Ascending aorta (tissue), 2 donors: ENCODE measurements around the gene CYSTM1. TPM values are rescaled to one million over a fixed set of nuclear protein-coding genes. Genes with fewer than 3 reads are reported as not detected.

Source experiments
- DNase-seq, 2 donors: peaks; one replicate each; pipeline ENCODE4 v3.0.0-alpha.2; 2019; ENCODE audit warnings: low spot score in 2 of 2
- H3K27ac ChIP-seq, 2 donors: fragments of 200-600 bp; sonication (generic); one replicate each; pipeline ENCODE4 v1.5.1; 2016 to 2017; ENCODE audit warnings: mild to moderate bottlenecking in 1 of 2
- H3K27me3 ChIP-seq: fragments of 200-600 bp; sonication (generic); one replicate; pipeline ENCODE4 v1.5.1; 2017
- H3K36me3 ChIP-seq, 2 donors: fragments of 200-600 bp; sonication (generic); one replicate each; pipeline ENCODE4 v1.5.1; 2016
- H3K4me1 ChIP-seq, 2 donors: fragments of 200-600 bp; sonication (generic); one replicate each; pipeline ENCODE4 v1.5.1; 2016 to 2017; ENCODE audit warnings: mild to moderate bottlenecking in 1 of 2
- H3K4me3 ChIP-seq, 2 donors: fragments of 200-600 bp; sonication (generic); one replicate each; pipeline ENCODE4 v1.5.1; 2016 to 2017; ENCODE audit warnings: mild to moderate bottlenecking in 1 of 2
- H3K9me3 ChIP-seq, 2 donors: fragments of 200-600 bp; sonication (generic); one replicate each; pipeline ENCODE4 v1.5.1; 2016
- CTCF ChIP-seq, 3 experiments: fragments of 200-600 bp in 2 of 3; fragments of 450-650 bp in 1 of 3; sonication (generic) in 2 of 3; IDR thresholded peaks; one replicate each; pipeline ENCODE4 v1.5.1; 2016 to 2019; ENCODE audit warnings: antibody characterized with exemption in 3 of 3, mild to moderate bottlenecking in 1 of 3, moderate library complexity in 1 of 3
- intact Hi-C: fragments of 100-400 bp; cut with DNase I; formaldehyde crosslinking; loops from one replicate; pipeline ENCODE4 v1.15.1; 2023
- total RNA-seq: library from RNA; depleted of rRNA; stranded (reverse); fragments of >200 nt; gene quantifications from one replicate; pipeline ENCODE4 v1.1.0, GENCODE V29; 2016

Gene CYSTM1
- total RNA-seq, 1 donor from 2014 or later, result 66.3 TPM

GRCh38 chr5:140284013-140284412, 109.0 kb downstream of the CYSTM1 start:
- Histone ChIP-seq H3K36me3 (no peaks in the 10 kb centered on the region), H3K4me3 (no peak overlapping the region), H3K4me1 (no peaks in the 10 kb centered on the region), H3K9me3 (no peaks in the 10 kb centered on the region), H3K27ac (no peak overlapping the region), H3K27me3 (no peaks in the 10 kb centered on the region)
- DNase-seq, result no peak
- TF ChIP-seq CTCF (IDR thresholded peaks at IDR 0.05), result no peak
- intact Hi-C loops, result no loop called here

GRCh38 chr5:140286424-140286823, 111.4 kb downstream of the CYSTM1 start:
- DNase-seq, result no peak
- TF ChIP-seq CTCF (IDR thresholded peaks at IDR 0.05), result no peak
- no peaks in the 10 kb centered on the region for H3K36me3 ChIP-seq
- H3K4me1 ChIP-seq, result peaks cover 0 to 2% of the 10 kb centered on the region in 2 donors
- H3K4me3 ChIP-seq, result no peak overlapping the region
- intact Hi-C loops, result no loop called here
- no peaks in the 10 kb centered on the region for H3K27me3 ChIP-seq
- no peak overlapping the region for H3K27ac ChIP-seq
- H3K9me3 ChIP-seq, result no peaks in the 10 kb centered on the region

GRCh38 chr5:140287801-140288521, 113.0 kb downstream of the CYSTM1 start:
- intact Hi-C loops, result no loop called here
- no peaks in the 10 kb centered on the region for H3K36me3 ChIP-seq
- no peak for TF ChIP-seq CTCF (IDR thresholded peaks at IDR 0.05)
- H3K4me1 ChIP-seq, result peaks cover 0 to 12% of the 10 kb centered on the region in 2 donors
- no peaks in the 10 kb centered on the region for H3K27me3 ChIP-seq
- no peak overlapping the region for H3K4me3 ChIP-seq
- H3K9me3 ChIP-seq, result no peaks in the 10 kb centered on the region
- no peak overlapping the region for H3K27ac ChIP-seq
- DNase-seq, result no peak

GRCh38 chr5:140292212-140293036, 117.4 kb downstream of the CYSTM1 start:
- Histone ChIP-seq H3K27me3 (no peaks in the 10 kb centered on the region), H3K36me3 (no peaks in the 10 kb centered on the region), H3K9me3 (no peaks in the 10 kb centered on the region), H3K4me1 (peaks cover 0 to 35% of the 10 kb centered on the region in 2 donors), H3K4me3 (no peak overlapping the region), H3K27ac (peak overlapping the region; percentile 52 to 74)
- TF ChIP-seq CTCF (IDR thresholded peaks at IDR 0.05), result no peak
- intact Hi-C loops, result no loop called here
- DNase-seq, result no peak

Other genes with a start within 250 kb of the CYSTM1 start
- gene NRG2, start 131.9 kb upstream of the CYSTM1 start, total RNA-seq, result 12.8 TPM
- 11.5 TPM for gene PURA, start 61.1 kb upstream of the CYSTM1 start, total RNA-seq
- 5.6 TPM for gene IGIP, start 49.3 kb upstream of the CYSTM1 start, total RNA-seq
- 135 TPM for gene PFDN1, start 127.9 kb downstream of the CYSTM1 start, total RNA-seq
- 3.0 TPM for gene HBEGF, start 171.4 kb downstream of the CYSTM1 start, total RNA-seq
- not detected for gene SLC4A9, start 185.0 kb downstream of the CYSTM1 start, total RNA-seq
- 73.4 TPM for gene ANKHD1, start 226.6 kb downstream of the CYSTM1 start, total RNA-seq